Amniotic stem cell (primary cell): ENCODE results near the gene IFNG.

Experiments
- DNase-seq: peaks from one replicate; lab custom pipeline; 2025; lab: John Stamatoyannopoulos, UW

Gene IFNG

GRCh38 chr12:68114606-68115005 is 44.9 kb downstream of the IFNG start:
- no peak for DNase-seq

GRCh38 chr12:68113644-68114043 is 45.9 kb downstream of the IFNG start:
- DNase-seq = no peak

GRCh38 chr12:68111995-68112394 is 47.5 kb downstream of the IFNG start:
- DNase-seq = no peak

GRCh38 chr12:68109444-68110217 is 49.9 kb downstream of the IFNG start:
- DNase-seq = no peak

- DNase-seq = no peak
These were observed 50.5 kb downstream of the IFNG start for GRCh38 chr12:68109001-68109400.

- no peak for DNase-seq
These were observed 52.9 kb downstream of the IFNG start for GRCh38 chr12:68106660-68107059.

GRCh38 chr12:68106160-68106559 is 53.4 kb downstream of the IFNG start:
- no peak for DNase-seq
